Progenitor cell of endocrine pancreas (in vitro differentiated cells): Measurements from ENCODE around the gene SCN1B. TPM values are rescaled to one million over a fixed set of nuclear protein-coding genes. Genes with fewer than 3 reads are reported as not detected.
"Not testable (repeated sequence)": the region's sequence is repeated elsewhere in the genome, so short reads cannot be mapped to it uniquely, and the experiment has no call there.

ENCODE experiments used
- DNase-seq: peaks from one replicate; pipeline ENCODE4 v3.0.0; 2021; ENCODE audit warnings: low spot score; ENCODE audit not compliant: unreplicated experiment
- H3K27ac Mint-ChIP-seq: 2 replicates; pipeline ENCODE4 v1.8.0; 2021; ENCODE audit warnings: mild to moderate bottlenecking, moderate library complexity, mixed read lengths
- H3K27me3 Mint-ChIP-seq: 2 replicates; pipeline ENCODE4 v1.8.0; 2021; ENCODE audit warnings: mixed read lengths
- H3K36me3 Mint-ChIP-seq: 2 replicates; pipeline ENCODE4 v1.8.0; 2022; ENCODE audit warnings: mixed read lengths; ENCODE audit not compliant: insufficient read depth
- H3K4me1 Mint-ChIP-seq: 2 replicates; pipeline ENCODE4 v1.8.0; 2021; ENCODE audit warnings: low read depth, mixed read lengths
- H3K4me3 Mint-ChIP-seq: 2 replicates; pipeline ENCODE4 v1.8.0; 2021; ENCODE audit warnings: low read depth, mild to moderate bottlenecking, moderate library complexity, mixed read lengths
- H3K9me3 Mint-ChIP-seq: 2 replicates; pipeline ENCODE4 v1.8.0; 2021; ENCODE audit warnings: low read depth, mixed read lengths
- CTCF ChIP-seq: fragments of 200-600 bp; sonication (generic); IDR thresholded peaks from one replicate; pipeline ENCODE4 v1.5.0; 2021; ENCODE audit warnings: antibody characterized with exemption, mild to moderate bottlenecking; ENCODE audit not compliant: unreplicated experiment
- total RNA-seq: library from RNA; stranded (reverse); gene quantifications from 2 replicates; pipeline ENCODE4 v1.2.1, GENCODE V29; 2021

The SCN1B gene
- total RNA-seq, 1 donor from 2014 or later = 1.7 TPM

- Mint-ChIP-seq H3K4me1 (no peaks in the 10 kb centered on the region), H3K36me3 (no peaks in the 10 kb centered on the region), H3K27ac (peak overlapping the region; percentile 28), H3K27me3 (no peaks in the 10 kb centered on the region), H3K4me3 (no peak overlapping the region), H3K9me3 (no peaks in the 10 kb centered on the region)
- DNase-seq = no peak
- TF ChIP-seq CTCF = no peak
Observed at GRCh38 chr19:34985249-34986022, 44.8 kb upstream of the SCN1B start.

GRCh38 chr19:34988119-34988518 lies 42.2 kb upstream of the SCN1B start:
- no peak for DNase-seq
- Mint-ChIP-seq H3K27ac (no peak overlapping the region), H3K9me3 (no peaks in the 10 kb centered on the region), H3K36me3 (no peaks in the 10 kb centered on the region), H3K4me1 (no peaks in the 10 kb centered on the region), H3K4me3 (no peak overlapping the region), H3K27me3 (no peaks in the 10 kb centered on the region)
- no peak for TF ChIP-seq CTCF

GRCh38 chr19:34989298-34989697 lies 41.0 kb upstream of the SCN1B start:
- no peak overlapping the region for H3K4me3 Mint-ChIP-seq
- TF ChIP-seq CTCF = no peak
- no peaks in the 10 kb centered on the region for H3K4me1 Mint-ChIP-seq
- no peaks in the 10 kb centered on the region for H3K9me3 Mint-ChIP-seq
- no peak overlapping the region for H3K27ac Mint-ChIP-seq
- no peak for DNase-seq
- H3K27me3 Mint-ChIP-seq = no peaks in the 10 kb centered on the region
- H3K36me3 Mint-ChIP-seq = no peaks in the 10 kb centered on the region

GRCh38 chr19:34990578-34991192 lies 39.6 kb upstream of the SCN1B start:
- no peak for DNase-seq
- H3K9me3 Mint-ChIP-seq = no peaks in the 10 kb centered on the region
- no peak overlapping the region for H3K4me3 Mint-ChIP-seq
- no peaks in the 10 kb centered on the region for H3K27me3 Mint-ChIP-seq
- no peak overlapping the region for H3K27ac Mint-ChIP-seq
- H3K4me1 Mint-ChIP-seq = no peaks in the 10 kb centered on the region
- no peaks in the 10 kb centered on the region for H3K36me3 Mint-ChIP-seq
- TF ChIP-seq CTCF = no peak

GRCh38 chr19:34991542-34992333 lies 38.5 kb upstream of the SCN1B start:
- Mint-ChIP-seq H3K27ac (no peak overlapping the region), H3K36me3 (no peaks in the 10 kb centered on the region), H3K4me3 (no peak overlapping the region)

GRCh38 chr19:34992582-34992981 lies 37.7 kb upstream of the SCN1B start:
- not testable (repeated sequence) for H3K4me3 Mint-ChIP-seq, H3K9me3 Mint-ChIP-seq, H3K27ac Mint-ChIP-seq, H3K27me3 Mint-ChIP-seq, H3K36me3 Mint-ChIP-seq, DNase-seq, H3K4me1 Mint-ChIP-seq

More at GRCh38 chr19:34991542-34992333, 38.5 kb upstream of the SCN1B start:
- no peak for DNase-seq
- Mint-ChIP-seq H3K4me1 (no peaks in the 10 kb centered on the region), H3K9me3 (no peaks in the 10 kb centered on the region), H3K27me3 (no peaks in the 10 kb centered on the region)
- no peak for TF ChIP-seq CTCF
